H9 (cell line): ENCODE measurements around the gene IDE. TPM values are rescaled to one million over a fixed set of nuclear protein-coding genes. Genes with fewer than 3 reads are reported as not detected.

Experiments
- DNase-seq: peaks from one replicate; pipeline ENCODE4 v3.0.0-alpha.2; 2017
- H2AFZ ChIP-seq: one replicate; pipeline ENCODE4 v1.6.1; 2013; ENCODE audit warnings: mild to moderate bottlenecking, low read length, control low read depth, moderate library complexity
- H2AK5ac ChIP-seq: 2 replicates; pipeline ENCODE4 v1.6.1; 2013; ENCODE audit warnings: low read length, control low read depth, mixed read lengths; ENCODE audit not compliant: insufficient read length
- H2BK120ac ChIP-seq: one replicate; pipeline ENCODE4 v1.6.1; 2013; ENCODE audit warnings: low read depth, mild to moderate bottlenecking, low read length, control low read depth, inconsistent platforms; ENCODE audit not compliant: poor library complexity, severe bottlenecking
- H2BK12ac ChIP-seq: 2 replicates; pipeline ENCODE4 v1.6.1; 2013; ENCODE audit warnings: low read length, control low read depth, mixed read lengths, low read depth; ENCODE audit not compliant: insufficient read length
- H2BK15ac ChIP-seq: 2 replicates; pipeline ENCODE4 v1.6.1; 2013; ENCODE audit warnings: low read depth, low read length, control low read depth
- H2BK20ac ChIP-seq: one replicate; pipeline ENCODE4 v1.6.1; 2013; ENCODE audit warnings: low read depth, mild to moderate bottlenecking, low read length, control low read depth, inconsistent platforms; ENCODE audit not compliant: poor library complexity, severe bottlenecking
- H2BK5ac ChIP-seq: 2 replicates; pipeline ENCODE4 v1.6.1; 2013; ENCODE audit warnings: low read length, control low read depth, mixed read lengths; ENCODE audit not compliant: insufficient read length
- H3K14ac ChIP-seq: 2 replicates; pipeline ENCODE4 v1.6.1; 2013; ENCODE audit warnings: low read length, control low read depth; ENCODE audit not compliant: insufficient read depth
- H3K18ac ChIP-seq: 2 replicates; pipeline ENCODE4 v1.6.1; 2013; ENCODE audit warnings: low read depth, mild to moderate bottlenecking, mixed read lengths, low read length, control low read depth; ENCODE audit not compliant: insufficient read length
- H3K23ac ChIP-seq: 2 replicates; pipeline ENCODE4 v1.6.1; 2013; ENCODE audit warnings: low read length, control low read depth, mixed read lengths, low read depth; ENCODE audit not compliant: insufficient read length
- H3K23me2 ChIP-seq: 2 replicates; pipeline ENCODE4 v1.6.1; 2013; ENCODE audit warnings: low read depth, mild to moderate bottlenecking, mixed read lengths, low read length, control low read depth; ENCODE audit not compliant: insufficient read length, poor library complexity, severe bottlenecking
- H3K27ac ChIP-seq: 2 replicates; pipeline ENCODE4 v1.5.1; 2013; ENCODE audit warnings: low read length, control low read depth, mixed read lengths, low read depth; ENCODE audit not compliant: insufficient read length
- H3K27me3 ChIP-seq: 2 replicates; pipeline ENCODE4 v1.6.1; 2013; ENCODE audit warnings: low read length, control low read depth, inconsistent platforms; ENCODE audit not compliant: insufficient read depth
- H3K4ac ChIP-seq: 2 replicates; pipeline ENCODE4 v1.6.1; 2013; ENCODE audit warnings: low read depth, mild to moderate bottlenecking, control low read depth, inconsistent platforms, low read length, moderate library complexity
- H3K4me1 ChIP-seq: 2 replicates; pipeline ENCODE4 v1.6.1; 2013; ENCODE audit warnings: low read length, control low read depth, inconsistent platforms; ENCODE audit not compliant: insufficient read depth
- H3K4me2 ChIP-seq: 2 replicates; pipeline ENCODE4 v1.6.1; 2013; ENCODE audit warnings: low read length, control low read depth, mixed read lengths; ENCODE audit not compliant: insufficient read length, insufficient read depth
- H3K56ac ChIP-seq: 2 replicates; pipeline ENCODE4 v1.6.1; 2013; ENCODE audit warnings: low read depth, mild to moderate bottlenecking, mixed read lengths, low read length, control low read depth; ENCODE audit not compliant: insufficient read length
- H3K79me1 ChIP-seq: 2 replicates; pipeline ENCODE4 v1.6.1; 2013; ENCODE audit warnings: low read depth, mild to moderate bottlenecking, moderate library complexity, low read length, control low read depth, inconsistent platforms; ENCODE audit not compliant: insufficient read depth, poor library complexity, severe bottlenecking
- H3K79me2 ChIP-seq: 2 replicates; pipeline ENCODE4 v1.6.1; 2013; ENCODE audit warnings: low read length, control low read depth, inconsistent platforms; ENCODE audit not compliant: insufficient read depth
- H3K9ac ChIP-seq: 2 replicates; pipeline ENCODE4 v1.6.1; 2013; ENCODE audit warnings: low read length, control low read depth, mixed read lengths; ENCODE audit not compliant: insufficient read length; ENCODE audit errors: extremely low read depth
- H3K9me3 ChIP-seq: one replicate; pipeline ENCODE4 v1.6.1; 2013; ENCODE audit warnings: low read depth, low read length, inconsistent platforms; ENCODE audit not compliant: control insufficient read depth
- H3T11ph ChIP-seq: one replicate; pipeline ENCODE4 v1.6.1; 2013; ENCODE audit warnings: mild to moderate bottlenecking, low read length, control low read depth, inconsistent platforms
- H4K20me1 ChIP-seq: one replicate; pipeline ENCODE4 v1.6.1; 2013; ENCODE audit not compliant: control insufficient read depth, insufficient read length, insufficient read depth
- H4K5ac ChIP-seq: 2 replicates; pipeline ENCODE4 v1.6.1; 2013; ENCODE audit warnings: low read depth, mild to moderate bottlenecking, mixed read lengths, low read length, control low read depth; ENCODE audit not compliant: insufficient read length
- H4K8ac ChIP-seq: replicated peaks from 2 replicates; pipeline ENCODE4 v1.6.1; 2013; ENCODE audit warnings: low read length, control low read depth, mixed read lengths, low read depth; ENCODE audit not compliant: insufficient read length
- H4K91ac ChIP-seq: 2 replicates; pipeline ENCODE4 v1.6.1; 2013; ENCODE audit warnings: low read depth, mild to moderate bottlenecking, moderate library complexity, mixed read lengths, low read length, control low read depth; ENCODE audit not compliant: insufficient read length
- H3K27ac Mint-ChIP-seq, 3 experiments: 2 replicates in 2 of 3; 3 replicates in 1 of 3; pipeline ENCODE4 v1.8.0; 2020 to 2021; ENCODE audit warnings: mixed read lengths in 3 of 3, mild to moderate bottlenecking in 1 of 3, moderate library complexity in 1 of 3
- H3K27me3 Mint-ChIP-seq: 2 replicates; pipeline ENCODE4 v1.8.0; 2021; ENCODE audit warnings: low read depth, mild to moderate bottlenecking, moderate library complexity, mixed read lengths
- H3K36me3 Mint-ChIP-seq, 3 experiments: 2 replicates in 2 of 3; 3 replicates in 1 of 3; pipeline ENCODE4 v1.8.0; 2020 to 2021; ENCODE audit warnings: low read depth in 3 of 3, mixed read lengths in 3 of 3; ENCODE audit not compliant: insufficient read depth in 1 of 3
- H3K4me1 Mint-ChIP-seq, 2 experiments: 2 replicates each; pipeline ENCODE4 v1.8.0; 2020; ENCODE audit warnings: mixed read lengths in 2 of 2
- H3K4me3 Mint-ChIP-seq, 2 experiments: 2 replicates in 1 of 2; 3 replicates in 1 of 2; pipeline ENCODE4 v1.8.0; 2020 to 2021; ENCODE audit warnings: mild to moderate bottlenecking in 2 of 2, mixed read lengths in 2 of 2, moderate library complexity in 1 of 2
- H3K9me3 Mint-ChIP-seq, 2 experiments: 2 replicates in 1 of 2; 3 replicates in 1 of 2; pipeline ENCODE4 v1.8.0; 2020; ENCODE audit warnings: mild to moderate bottlenecking in 2 of 2, mixed read lengths in 2 of 2, moderate library complexity in 1 of 2
- WGBS: extraction: QIAGEN DNeasy Blood & Tissue Kit; methylation state at CpG from one replicate; pipeline ENCODE4 v1.1.7; 2013; ENCODE audit warnings: missing lambda C conversion rate, low lambda C conversion rate, mixed read lengths; ENCODE audit not compliant: insufficient read length; ENCODE audit errors: extremely low coverage; 5-methylcytosine and 5-hydroxymethylcytosine counted together
- total RNA-seq: library from RNA; stranded (reverse); gene quantifications from 2 replicates; pipeline ENCODE4 v1.2.1, GENCODE V29; 2021
- TF ChIP-seq, protein P1 (sequence below): fragments of 200-600 bp; sonication (generic); conservative IDR thresholded peaks from 3 replicates; pipeline ENCODE4 v1.8.0; 2021; ENCODE audit warnings: antibody characterized with exemption, mild to moderate bottlenecking

IDE gene
- total RNA-seq, 1 experiment from 2014 or later: 48.9 TPM

GRCh38 chr10:92411406-92411805, 162.5 kb downstream of the IDE start:
- H4K8ac ChIP-seq: no peak overlapping the region
- H3K27me3 ChIP-seq: no peaks in the 10 kb centered on the region
- no peak overlapping the region for H3K27ac Mint-ChIP-seq
- no peak overlapping the region for H3K9ac ChIP-seq
- no peak overlapping the region for H2BK12ac ChIP-seq
- H2BK15ac ChIP-seq: no peak overlapping the region
- H2BK5ac ChIP-seq: no peak overlapping the region
- H3K14ac ChIP-seq: no peak overlapping the region
- no peak overlapping the region for H2AK5ac ChIP-seq
- TF ChIP-seq, protein P1, sequence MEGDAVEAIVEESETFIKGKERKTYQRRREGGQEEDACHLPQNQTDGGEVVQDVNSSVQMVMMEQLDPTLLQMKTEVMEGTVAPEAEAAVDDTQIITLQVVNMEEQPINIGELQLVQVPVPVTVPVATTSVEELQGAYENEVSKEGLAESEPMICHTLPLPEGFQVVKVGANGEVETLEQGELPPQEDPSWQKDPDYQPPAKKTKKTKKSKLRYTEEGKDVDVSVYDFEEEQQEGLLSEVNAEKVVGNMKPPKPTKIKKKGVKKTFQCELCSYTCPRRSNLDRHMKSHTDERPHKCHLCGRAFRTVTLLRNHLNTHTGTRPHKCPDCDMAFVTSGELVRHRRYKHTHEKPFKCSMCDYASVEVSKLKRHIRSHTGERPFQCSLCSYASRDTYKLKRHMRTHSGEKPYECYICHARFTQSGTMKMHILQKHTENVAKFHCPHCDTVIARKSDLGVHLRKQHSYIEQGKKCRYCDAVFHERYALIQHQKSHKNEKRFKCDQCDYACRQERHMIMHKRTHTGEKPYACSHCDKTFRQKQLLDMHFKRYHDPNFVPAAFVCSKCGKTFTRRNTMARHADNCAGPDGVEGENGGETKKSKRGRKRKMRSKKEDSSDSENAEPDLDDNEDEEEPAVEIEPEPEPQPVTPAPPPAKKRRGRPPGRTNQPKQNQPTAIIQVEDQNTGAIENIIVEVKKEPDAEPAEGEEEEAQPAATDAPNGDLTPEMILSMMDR: no peak
- no peak overlapping the region for H3K4me3 Mint-ChIP-seq
- no peak overlapping the region for H3K4ac ChIP-seq
- H3K27ac ChIP-seq: no peak overlapping the region
- peaks cover 3% of the 10 kb centered on the region; the same call in 1 of the 2 replicates for H3K4me1 ChIP-seq
- H2BK120ac ChIP-seq: no peak overlapping the region
- peaks cover 6 to 8% of the 10 kb centered on the region in 2 experiments for H3K9me3 Mint-ChIP-seq
- no peak overlapping the region for H2AFZ ChIP-seq
- no peak overlapping the region for H2BK20ac ChIP-seq
- no peaks in the 10 kb centered on the region for H4K20me1 ChIP-seq
- no peak overlapping the region for H3K4me2 ChIP-seq
- no peak overlapping the region for H3K23ac ChIP-seq
- no peaks in the 10 kb centered on the region for H3K23me2 ChIP-seq
- no peak overlapping the region for H4K91ac ChIP-seq
- H3K56ac ChIP-seq: no peak overlapping the region
- H4K5ac ChIP-seq: no peak overlapping the region
- H3K79me2 ChIP-seq: no peaks in the 10 kb centered on the region
- WGBS: no CpG with 5 or more reads among the region's 8 CpGs
- DNase-seq: no peak
- no peak overlapping the region for H3K18ac ChIP-seq
- H3T11ph ChIP-seq: no peak overlapping the region
- H3K4me1 Mint-ChIP-seq: peaks cover 9 to 11% of the 10 kb centered on the region in 2 experiments
- peaks cover 2% of the 10 kb centered on the region; the same call in 1 of the 2 replicates for H3K27me3 Mint-ChIP-seq
- H3K36me3 Mint-ChIP-seq: peaks cover 0 to 4% (median 0%) of the 10 kb centered on the region in 3 experiments; a peak in 3 of 7 replicates
- no peaks in the 10 kb centered on the region for H3K79me1 ChIP-seq
- peaks cover 7% of the 10 kb centered on the region for H3K9me3 ChIP-seq
